Activated CD8-positive, alpha-beta memory T cell treated with anti-CD3 and anti-CD28 coated beads, Interleukin-2, amount 50 U/mL, for 4 hours (primary cell): Measurements from ENCODE around the gene DARS1.

Experiments used
- DNase-seq: peaks from one replicate; pipeline ENCODE4 v3.0.0-alpha.2; 2020

Gene DARS1

GRCh38 chr2:136014411-136014810, 29.0 kb upstream of the DARS1 start:
- DNase-seq: no peak

- DNase-seq: no peak
Observed at GRCh38 chr2:136013955-136014354, 28.5 kb upstream of the DARS1 start.

GRCh38 chr2:136013136-136013685, 27.8 kb upstream of the DARS1 start:
- DNase-seq: no peak

GRCh38 chr2:136012315-136012714, 26.9 kb upstream of the DARS1 start:
- no peak for DNase-seq

GRCh38 chr2:136010126-136010525, 24.7 kb upstream of the DARS1 start:
- no peak for DNase-seq

GRCh38 chr2:136008205-136008865, 22.9 kb upstream of the DARS1 start:
- peak; percentile 58 for DNase-seq

- no peak for DNase-seq
Observed at GRCh38 chr2:136006658-136007057, 21.2 kb upstream of the DARS1 start.

GRCh38 chr2:136005462-136006196, 20.2 kb upstream of the DARS1 start:
- no peak for DNase-seq

GRCh38 chr2:136004965-136005364, 19.5 kb upstream of the DARS1 start:
- no peak for DNase-seq

- no peak for DNase-seq
Observed at GRCh38 chr2:136001131-136001530, 15.7 kb upstream of the DARS1 start.

- no peak for DNase-seq
Observed at GRCh38 chr2:136000502-136000901, 15.1 kb upstream of the DARS1 start.

- DNase-seq: no peak
Observed at GRCh38 chr2:135999899-136000298, 14.5 kb upstream of the DARS1 start.

- DNase-seq: no peak
Observed at GRCh38 chr2:135998879-135999278, 13.5 kb upstream of the DARS1 start.

- DNase-seq: peak; percentile 25
Observed at GRCh38 chr2:135997380-135997779, 12.0 kb upstream of the DARS1 start.

- no peak for DNase-seq
Observed at GRCh38 chr2:135996304-135996703, 10.9 kb upstream of the DARS1 start.

- no peak for DNase-seq
Observed at GRCh38 chr2:135994281-135994680, 8.9 kb upstream of the DARS1 start.

- DNase-seq: no peak
Observed at GRCh38 chr2:135993421-135993820, 8.0 kb upstream of the DARS1 start.

- no peak for DNase-seq
Observed at GRCh38 chr2:135991861-135992260, 6.4 kb upstream of the DARS1 start.

- no peak for DNase-seq
Observed at GRCh38 chr2:135987441-135987840, 2.0 kb upstream of the DARS1 start.

GRCh38 chr2:135986507-135986906, 1.1 kb upstream of the DARS1 start:
- no peak for DNase-seq

- peak; percentile 76 for DNase-seq
Observed at GRCh38 chr2:135985826-135986393, 484 bp upstream of the DARS1 start.

GRCh38 chr2:135984199-135985017, 1.0 kb downstream of the DARS1 start:
- no peak for DNase-seq

GRCh38 chr2:135980434-135981079, 4.9 kb downstream of the DARS1 start:
- no peak for DNase-seq
